Skeletal muscle satellite cell (primary cell): Measurements from ENCODE around the gene KRT12.
A peak's percentile ranks its signal among the peaks of the same experiment; 100 is the strongest.

ENCODE experiments used
- H3K27me3 ChIP-seq: 2 replicates; pipeline ENCODE4 v1.7.0; 2013; ENCODE audit warnings: low read length; ENCODE audit not compliant: control insufficient read depth, insufficient read depth
- H3K36me3 ChIP-seq: 2 replicates; pipeline ENCODE4 v1.7.0; 2013; ENCODE audit warnings: mild to moderate bottlenecking, control low read depth, low read length; ENCODE audit not compliant: insufficient read depth
- H3K4me1 ChIP-seq: 2 replicates; pipeline ENCODE4 v1.7.0; 2013; ENCODE audit warnings: low read length; ENCODE audit not compliant: control insufficient read depth, insufficient read depth
- H3K4me2 ChIP-seq: 2 replicates; pipeline ENCODE4 v1.7.0; 2013; ENCODE audit warnings: mild to moderate bottlenecking, low read length
- H3K4me3 ChIP-seq: 2 replicates; pipeline ENCODE4 v1.7.0; 2013; ENCODE audit warnings: low read length
- H3K9ac ChIP-seq: 2 replicates; pipeline ENCODE4 v1.7.0; 2013; ENCODE audit warnings: mild to moderate bottlenecking, low read depth, low read length, moderate library complexity
- H3K9me3 ChIP-seq: replicated peaks from 2 replicates; pipeline ENCODE4 v1.7.0; 2013; ENCODE audit warnings: mild to moderate bottlenecking, control low read depth, low read length

The KRT12 gene

GRCh38 chr17:40903129-40903847 is 36.3 kb upstream of the KRT12 start:
- no peaks in the 10 kb centered on the region for H3K36me3 ChIP-seq
- H3K9me3 ChIP-seq = no peaks in the 10 kb centered on the region
- peak overlapping the region; percentile 31 for H3K4me3 ChIP-seq
- H3K9ac ChIP-seq = peak overlapping the region; percentile 55
- peak overlapping the region; percentile 73 for H3K4me2 ChIP-seq
- H3K27me3 ChIP-seq = no peaks in the 10 kb centered on the region
- H3K4me1 ChIP-seq = peaks cover 29% of the 10 kb centered on the region

GRCh38 chr17:40902498-40902897 is 35.5 kb upstream of the KRT12 start:
- Histone ChIP-seq H3K9ac (peak overlapping the region; percentile 55), H3K4me2 (peak overlapping the region; percentile 73), H3K4me1 (peaks cover 26% of the 10 kb centered on the region)

GRCh38 chr17:40901981-40902474 is 35.0 kb upstream of the KRT12 start:
- H3K4me2 ChIP-seq = peak overlapping the region; percentile 73

More at GRCh38 chr17:40902498-40902897, 35.5 kb upstream of the KRT12 start:
- H3K4me3 ChIP-seq = peak overlapping the region; percentile 41
- no peaks in the 10 kb centered on the region for H3K36me3 ChIP-seq
- no peaks in the 10 kb centered on the region for H3K27me3 ChIP-seq
- no peaks in the 10 kb centered on the region for H3K9me3 ChIP-seq

GRCh38 chr17:40900809-40901356 is 33.9 kb upstream of the KRT12 start:
- Histone ChIP-seq H3K36me3 (no peaks in the 10 kb centered on the region), H3K4me3 (no peak overlapping the region)

More at GRCh38 chr17:40901981-40902474, 35.0 kb upstream of the KRT12 start:
- peaks cover 26% of the 10 kb centered on the region for H3K4me1 ChIP-seq
- no peaks in the 10 kb centered on the region for H3K9me3 ChIP-seq
- peak overlapping the region; percentile 41 for H3K4me3 ChIP-seq
- H3K27me3 ChIP-seq = no peaks in the 10 kb centered on the region
- peak overlapping the region; percentile 55 for H3K9ac ChIP-seq
- no peaks in the 10 kb centered on the region for H3K36me3 ChIP-seq

GRCh38 chr17:40896916-40897455 is 30.0 kb upstream of the KRT12 start:
- no peak overlapping the region for H3K4me2 ChIP-seq
- no peak overlapping the region for H3K9ac ChIP-seq
- H3K36me3 ChIP-seq = no peaks in the 10 kb centered on the region
- no peaks in the 10 kb centered on the region for H3K9me3 ChIP-seq
- no peak overlapping the region for H3K4me3 ChIP-seq
- H3K27me3 ChIP-seq = peaks cover 30% of the 10 kb centered on the region
- peaks cover 3% of the 10 kb centered on the region for H3K4me1 ChIP-seq

More at GRCh38 chr17:40900809-40901356, 33.9 kb upstream of the KRT12 start:
- no peak overlapping the region for H3K4me2 ChIP-seq
- peaks cover 6% of the 10 kb centered on the region for H3K27me3 ChIP-seq
- H3K9me3 ChIP-seq = no peaks in the 10 kb centered on the region
- H3K9ac ChIP-seq = no peak overlapping the region
- peaks cover 26% of the 10 kb centered on the region for H3K4me1 ChIP-seq

GRCh38 chr17:40895106-40895730 is 28.2 kb upstream of the KRT12 start:
- Histone ChIP-seq H3K27me3 (peaks cover 40% of the 10 kb centered on the region), H3K36me3 (no peaks in the 10 kb centered on the region), H3K9ac (no peak overlapping the region), H3K4me2 (no peak overlapping the region), H3K4me1 (no peaks in the 10 kb centered on the region), H3K9me3 (no peaks in the 10 kb centered on the region), H3K4me3 (no peak overlapping the region)

GRCh38 chr17:40888196-40888720 is 21.2 kb upstream of the KRT12 start:
- Histone ChIP-seq H3K9me3 (no peaks in the 10 kb centered on the region), H3K36me3 (no peaks in the 10 kb centered on the region), H3K4me1 (no peaks in the 10 kb centered on the region), H3K4me3 (no peak overlapping the region), H3K9ac (no peak overlapping the region), H3K27me3 (peaks cover 56% of the 10 kb centered on the region), H3K4me2 (no peak overlapping the region)

- Histone ChIP-seq H3K9ac (no peak overlapping the region), H3K9me3 (no peaks in the 10 kb centered on the region), H3K4me2 (no peak overlapping the region), H3K4me3 (no peak overlapping the region), H3K36me3 (no peaks in the 10 kb centered on the region), H3K27me3 (peaks cover 45% of the 10 kb centered on the region), H3K4me1 (no peaks in the 10 kb centered on the region)
Observed at GRCh38 chr17:40886090-40886489, 19.1 kb upstream of the KRT12 start.

GRCh38 chr17:40884708-40885512 is 17.9 kb upstream of the KRT12 start, which contains the start of gene KRT20:
TSS of gene KRT20 (minus strand) at chr17:40885242. CDS start at chr17:40885185, 57 bp downstream.
- Histone ChIP-seq H3K4me1 (no peaks in the 10 kb centered on the region), H3K9ac (no peak within 1 kb of the TSS), H3K9me3 (no peaks in the 10 kb centered on the region), H3K27me3 (peaks cover 35% of the 10 kb centered on the region), H3K4me3 (no peak within 1 kb of the TSS), H3K36me3 (no peaks in the 10 kb centered on the region), H3K4me2 (no peak within 1 kb of the TSS)

- no peak overlapping the region for H3K4me2 ChIP-seq
- H3K4me1 ChIP-seq = no peaks in the 10 kb centered on the region
- H3K4me3 ChIP-seq = no peak overlapping the region
- no peak overlapping the region for H3K9ac ChIP-seq
- H3K9me3 ChIP-seq = no peaks in the 10 kb centered on the region
- H3K27me3 ChIP-seq = peaks cover 25% of the 10 kb centered on the region
- no peaks in the 10 kb centered on the region for H3K36me3 ChIP-seq
Observed at GRCh38 chr17:40883626-40884334, 16.8 kb upstream of the KRT12 start.
